Naive thymus-derived CD8-positive, alpha-beta T cell (primary cell): ENCODE data around the gene FXYD5. TPM values are rescaled to one million over a fixed set of nuclear protein-coding genes. Genes with fewer than 3 reads are reported as not detected.
"Not testable (repeated sequence)": the region's sequence is repeated elsewhere in the genome, so short reads cannot be mapped to it uniquely, and the experiment has no call there.

Experiments
- ATAC-seq, 2 donors: fragments of 150-1000 bp; cut with Tn5 transposase in 1 of 2; sonication (Bioruptor Pico), chemical (Tn5 transposase) in 1 of 2; 1 replicate in 1 of 2; 2 replicates in 1 of 2; pipeline ENCODE4 v1.10.0; 2021; ENCODE audit warnings: mild to moderate bottlenecking in 2 of 2, moderate library complexity in 2 of 2
- POLR2A ChIA-PET: fragments of 350-600 bp; sonication (Branson Sonifier 250); formaldehyde crosslinking; loops from one replicate; lab custom pipeline; 2021; ENCODE audit warnings: antibody characterized with exemption; lab: Charles Lee
- DNase-seq, 10 donors: peaks; one replicate each; pipeline versions ENCODE4 v3.0.0 to v3.0.0-alpha.2; 2020 to 2022
- H3K27ac Mint-ChIP-seq, 10 donors: one replicate each; pipeline ENCODE4 v1.8.0; 2020 to 2022; ENCODE audit warnings: mild to moderate bottlenecking in 10 of 10, mixed read lengths in 10 of 10, moderate library complexity in 4 of 10, inconsistent platforms in 1 of 10
- H3K27me3 Mint-ChIP-seq, 5 donors: one replicate each; pipeline ENCODE4 v1.8.0; 2021 to 2022; ENCODE audit warnings: mixed read lengths in 5 of 5
- H3K36me3 Mint-ChIP-seq, 3 donors: one replicate each; pipeline ENCODE4 v1.8.0; 2020 to 2022; ENCODE audit warnings: mixed read lengths in 3 of 3, mild to moderate bottlenecking in 2 of 3, inconsistent platforms in 1 of 3
- H3K4me1 Mint-ChIP-seq, 4 donors: one replicate each; pipeline ENCODE4 v1.8.0; 2021 to 2022; ENCODE audit warnings: mixed read lengths in 4 of 4
- H3K4me3 Mint-ChIP-seq, 10 donors: one replicate each; pipeline ENCODE4 v1.8.0; 2020 to 2022; ENCODE audit warnings: mild to moderate bottlenecking in 10 of 10, mixed read lengths in 10 of 10, moderate library complexity in 6 of 10, inconsistent platforms in 1 of 10
- H3K9me3 Mint-ChIP-seq, 9 donors: one replicate each; pipeline ENCODE4 v1.8.0; 2020 to 2022; ENCODE audit warnings: mixed read lengths in 9 of 9, mild to moderate bottlenecking in 3 of 9, inconsistent platforms in 1 of 9, moderate library complexity in 1 of 9
- polyA plus RNA-seq, 3 donors: library from polyadenylated mRNA; unstranded; fragments of 300-500 nt; fragmentation: Illumina TruSeq; gene quantifications; one replicate each; pipeline ENCODE4 v1.2.3, GENCODE V29; 2021
- total RNA-seq, 8 experiments: library from RNA in 2 of 8; stranded (reverse) in 2 of 8; gene quantifications; one replicate each; pipeline ENCODE4 v1.2.3 and lab custom pipeline; 2021 to 2026

FXYD5 gene
- total and polyA plus RNA-seq, 5 experiments from 2014 or later, result 281 to 544 (median 351) TPM

DNA sequence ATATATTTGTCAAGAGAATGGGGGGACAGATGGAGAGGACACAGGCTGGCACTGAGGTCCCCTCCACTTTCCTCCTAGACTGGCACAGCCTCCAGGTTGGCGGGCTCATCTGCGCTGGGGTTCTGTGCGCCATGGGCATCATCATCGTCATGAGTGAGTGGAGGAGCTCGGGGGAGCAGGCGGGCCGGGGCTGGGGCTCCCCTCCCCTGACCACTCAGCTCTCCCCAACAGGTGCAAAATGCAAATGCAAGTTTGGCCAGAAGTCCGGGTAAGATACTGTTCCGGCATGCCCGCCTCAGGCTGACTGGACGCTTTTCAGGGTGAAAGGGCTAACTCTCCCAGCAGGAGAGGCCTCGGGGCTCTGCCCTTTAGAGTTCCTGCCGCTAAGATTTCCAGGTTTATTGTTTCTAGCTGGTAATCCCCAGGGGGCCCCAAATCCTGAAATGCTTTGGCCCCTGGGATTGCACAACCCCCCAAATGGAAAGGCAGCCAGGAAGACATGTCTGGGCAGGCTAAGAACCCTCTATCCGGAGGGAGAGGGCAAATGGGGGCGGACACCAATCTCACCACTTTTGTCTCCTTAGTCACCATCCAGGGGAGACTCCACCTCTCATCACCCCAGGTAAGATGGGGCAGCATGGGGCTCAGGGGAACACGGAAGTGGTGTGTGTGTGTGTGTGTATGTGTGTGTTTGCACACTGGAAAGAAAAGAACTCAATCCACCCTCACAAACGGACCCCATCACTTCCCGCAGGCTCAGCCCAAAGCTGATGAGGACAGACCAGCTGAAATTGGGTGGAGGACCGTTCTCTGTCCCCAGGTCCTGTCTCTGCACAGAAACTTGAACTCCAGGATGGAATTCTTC lies 31.6 kb upstream of the FXYD5 start:
- POLR2A ChIA-PET, result interaction anchor here (1.4 kb wide), 1 partner anchor 19 kb away, joined by 6 read pairs; no protein-coding TSS in a partner anchor
- no peaks in the 10 kb centered on the region for H3K9me3 Mint-ChIP-seq

GRCh38 chr19:35123573-35123972 lies 31.0 kb upstream of the FXYD5 start:
- POLR2A ChIA-PET, result interaction anchor here (1.7 kb wide), 1 partner anchor 19 kb away, joined by 4 read pairs; no protein-coding TSS in a partner anchor
- H3K36me3 Mint-ChIP-seq, result no peaks in the 10 kb centered on the region
- DNase-seq (no peak), ATAC-seq (no peak)
- peak overlapping the region; percentile 79 to 95 (median 84) for H3K4me3 Mint-ChIP-seq
- H3K9me3 Mint-ChIP-seq, result no peaks in the 10 kb centered on the region
- peaks cover 12 to 15% (median 14%) of the 10 kb centered on the region in 4 donors for H3K4me1 Mint-ChIP-seq
- H3K27me3 Mint-ChIP-seq, result peaks cover 0 to 2% (median 0%) of the 10 kb centered on the region in 5 donors
- peak overlapping the region in 5 of 10 donors; percentile 80 to 94 (median 87) for H3K27ac Mint-ChIP-seq

More for the DNA sequence above, 31.6 kb upstream of the FXYD5 start:
- ATAC-seq (no peak), DNase-seq (no peak)
- Mint-ChIP-seq H3K4me3 (peak overlapping the region in 1 of 10 donors; percentile 15), H3K4me1 (peaks cover 12 to 15% (median 14%) of the 10 kb centered on the region in 4 donors), H3K27me3 (peaks cover 0 to 2% (median 0%) of the 10 kb centered on the region in 5 donors), H3K27ac (no peak overlapping the region), H3K36me3 (no peaks in the 10 kb centered on the region)

- ATAC-seq (peak; percentile 96 to 99), DNase-seq (peak; percentile 74 to 93 (median 85))
- peaks cover 12 to 15% (median 14%) of the 10 kb centered on the region in 4 donors for H3K4me1 Mint-ChIP-seq
- peak overlapping the region; percentile 69 to 94 (median 84) for H3K27ac Mint-ChIP-seq
- H3K27me3 Mint-ChIP-seq, result peaks cover 0 to 2% (median 0%) of the 10 kb centered on the region in 5 donors
- no peaks in the 10 kb centered on the region for H3K36me3 Mint-ChIP-seq
- peak overlapping the region; percentile 79 to 95 (median 84) for H3K4me3 Mint-ChIP-seq
- POLR2A ChIA-PET, result interaction anchor here (0.5 to 1.7 kb wide), 8 partner anchors 11 to 117 kb away, joined by 3 to 8 read pairs (median 4); partner anchors contain the start of gene LGI4
- H3K9me3 Mint-ChIP-seq, result no peaks in the 10 kb centered on the region
Observed at GRCh38 chr19:35124098-35125060, 30.2 kb upstream of the FXYD5 start.

DNA sequence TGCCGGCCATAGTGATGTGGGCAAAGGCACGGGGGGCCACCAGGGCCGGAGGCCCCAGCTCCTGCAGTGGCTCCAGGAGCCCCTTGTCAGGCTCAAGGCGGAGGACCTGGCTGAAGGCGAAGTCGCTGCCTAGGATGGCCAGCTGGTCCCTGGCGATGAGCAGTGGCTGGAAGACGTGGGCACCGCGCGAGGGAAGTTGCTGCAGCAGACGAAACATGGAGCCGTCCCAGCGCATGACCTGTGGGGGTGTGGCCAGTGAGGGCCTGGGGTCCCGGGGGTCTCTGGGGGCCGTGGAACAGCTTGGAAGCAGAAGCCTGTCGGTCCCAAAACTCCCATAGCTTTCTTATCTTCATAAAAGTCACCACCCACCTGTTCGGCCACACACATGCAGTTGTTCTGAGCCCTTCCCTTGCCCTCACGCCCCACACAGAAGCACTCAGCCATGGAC lies 29.2 kb upstream of the FXYD5 start:
- H3K9me3 Mint-ChIP-seq, result no peaks in the 10 kb centered on the region
- peaks cover 11 to 15% (median 14%) of the 10 kb centered on the region in 4 donors for H3K4me1 Mint-ChIP-seq
- no peaks in the 10 kb centered on the region for H3K36me3 Mint-ChIP-seq
- peak overlapping the region in 1 of 10 donors; percentile 85 for H3K27ac Mint-ChIP-seq
- peaks cover 0 to 2% (median 0%) of the 10 kb centered on the region in 5 donors for H3K27me3 Mint-ChIP-seq
- ATAC-seq (no peak), DNase-seq (no peak)
- POLR2A ChIA-PET, result interaction anchor here (0.5 to 1.7 kb wide), 4 partner anchors 10 to 89 kb away, joined by 3 to 5 read pairs (median 4); partner anchors contain the start of gene LGI4
- peak overlapping the region in 4 of 10 donors; percentile 1 to 45 (median 21) for H3K4me3 Mint-ChIP-seq

- ATAC-seq (no peak), DNase-seq (peak in 1 of 10 donors; percentile 49)
- no peaks in the 10 kb centered on the region for H3K9me3 Mint-ChIP-seq
- H3K27ac Mint-ChIP-seq, result peak overlapping the region in 1 of 10 donors; percentile 85
- peak overlapping the region in 5 of 10 donors; percentile 1 to 51 (median 33) for H3K4me3 Mint-ChIP-seq
- peaks cover 0 to 2% (median 0%) of the 10 kb centered on the region in 5 donors for H3K27me3 Mint-ChIP-seq
- POLR2A ChIA-PET, result interaction anchor here (1.5 kb wide), 1 partner anchor 9 kb away, joined by 4 read pairs; no protein-coding TSS in a partner anchor
- H3K4me1 Mint-ChIP-seq, result peaks cover 11 to 15% (median 14%) of the 10 kb centered on the region in 4 donors
- H3K36me3 Mint-ChIP-seq, result no peaks in the 10 kb centered on the region
Observed at GRCh38 chr19:35125749-35126623, 28.5 kb upstream of the FXYD5 start.

DNA sequence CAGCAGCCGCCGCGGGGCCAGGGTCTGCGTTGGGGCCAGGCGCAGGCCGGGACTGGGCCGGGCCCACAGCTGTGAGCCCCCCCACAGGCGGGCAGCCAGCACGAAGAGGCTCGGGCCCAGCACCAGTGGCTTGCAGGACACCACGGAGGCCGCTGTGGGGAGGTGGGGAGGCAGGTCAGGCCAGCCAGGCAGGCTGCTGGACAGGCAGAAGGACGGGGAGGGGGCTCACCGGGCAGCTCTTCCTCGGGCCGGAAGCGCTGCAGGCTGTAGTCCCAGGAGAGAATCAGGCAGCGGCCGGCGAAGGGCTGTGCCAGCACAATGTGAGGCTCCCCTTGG lies 27.9 kb upstream of the FXYD5 start:
- Mint-ChIP-seq H3K4me3 (no peak overlapping the region), H3K36me3 (no peaks in the 10 kb centered on the region), H3K4me1 (peaks cover 11 to 15% (median 14%) of the 10 kb centered on the region in 4 donors), H3K9me3 (no peaks in the 10 kb centered on the region), H3K27ac (no peak overlapping the region), H3K27me3 (peaks cover 0 to 2% (median 0%) of the 10 kb centered on the region in 5 donors)
- ATAC-seq (no peak), DNase-seq (no peak)
- POLR2A ChIA-PET, result interaction anchor here (1.5 kb wide), 1 partner anchor 9 kb away, joined by 4 read pairs; no protein-coding TSS in a partner anchor

DNA sequence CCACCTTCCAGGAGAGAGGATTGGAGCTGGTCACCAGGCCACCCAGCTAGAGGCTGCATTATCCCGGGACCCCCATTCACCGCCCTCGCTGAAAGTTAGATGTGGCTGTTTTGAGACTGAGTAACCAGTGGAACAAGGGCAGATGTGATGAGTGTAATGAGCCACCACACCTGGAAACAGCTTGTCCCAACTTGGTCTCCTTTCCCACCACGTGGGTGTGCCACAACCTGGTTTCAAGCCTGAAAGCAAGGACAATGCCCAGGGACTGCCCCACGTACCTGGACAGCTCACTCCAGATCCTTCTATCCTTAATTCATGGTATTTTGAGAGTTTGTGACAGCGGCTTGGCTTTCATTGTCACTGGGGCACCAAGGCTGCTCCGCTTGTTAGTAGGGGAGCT lies 26.7 kb upstream of the FXYD5 start:
- Mint-ChIP-seq H3K27ac (peak overlapping the region in 1 of 10 donors; percentile 29), H3K27me3 (no peaks in the 10 kb centered on the region), H3K4me1 (peaks cover 11 to 15% (median 14%) of the 10 kb centered on the region in 4 donors), H3K9me3 (peaks cover 0 to 8% (median 0%) of the 10 kb centered on the region in 9 donors), H3K36me3 (no peaks in the 10 kb centered on the region), H3K4me3 (no peak overlapping the region)
- POLR2A ChIA-PET, result interaction anchor here (0.6 kb wide), 2 partner anchors 44 to 139 kb away, joined by 3 read pairs; no protein-coding TSS in a partner anchor
- ATAC-seq (no peak), DNase-seq (no peak)

GRCh38 chr19:35128398-35129057 lies 26.0 kb upstream of the FXYD5 start:
- no peak overlapping the region for H3K27ac Mint-ChIP-seq
- H3K9me3 Mint-ChIP-seq, result peaks cover 0 to 15% (median 0%) of the 10 kb centered on the region in 9 donors
- POLR2A ChIA-PET, result interaction anchor here (0.6 kb wide), 1 partner anchor 43 kb away, joined by 3 read pairs; no protein-coding TSS in a partner anchor
- ATAC-seq, result no peak
- no peak for DNase-seq
- no peak overlapping the region for H3K4me3 Mint-ChIP-seq
- H3K4me1 Mint-ChIP-seq, result peaks cover 12 to 15% (median 14%) of the 10 kb centered on the region in 4 donors
- no peaks in the 10 kb centered on the region for H3K36me3 Mint-ChIP-seq
- no peaks in the 10 kb centered on the region for H3K27me3 Mint-ChIP-seq

DNA sequence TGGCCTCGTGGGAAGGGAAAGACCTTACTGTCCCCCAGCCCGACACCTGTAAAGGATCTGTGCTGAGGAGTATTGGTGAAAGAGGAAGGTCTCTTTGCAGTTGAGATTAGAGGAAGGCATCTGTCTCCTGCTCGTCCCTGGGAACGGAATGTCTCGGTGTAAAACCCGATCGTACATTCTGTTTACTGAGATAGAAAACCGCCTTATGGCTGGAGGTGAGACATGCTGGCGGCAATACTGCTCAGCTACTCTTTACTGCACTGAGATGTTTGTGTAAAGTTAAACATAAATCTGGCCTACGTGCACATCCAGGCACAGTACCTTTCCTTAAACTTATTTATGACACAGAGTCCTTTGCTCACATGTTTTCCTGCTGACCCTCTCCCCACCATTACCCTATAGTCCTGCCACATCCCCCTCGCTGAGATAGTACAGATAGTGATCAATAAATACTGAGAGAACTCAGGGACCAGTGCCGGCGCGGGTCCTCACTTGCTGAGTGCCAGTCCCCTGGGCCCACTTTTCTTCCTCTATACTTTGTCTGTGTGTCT lies 24.7 kb upstream of the FXYD5 start:
- Mint-ChIP-seq H3K27ac (peak overlapping the region in 2 of 10 donors; percentile 7 to 31), H3K9me3 (peaks cover 0 to 15% (median 0%) of the 10 kb centered on the region in 9 donors)
- H3K4me3 Mint-ChIP-seq, DNase-seq, H3K4me1 Mint-ChIP-seq, POLR2A ChIA-PET, H3K36me3 Mint-ChIP-seq, H3K27me3 Mint-ChIP-seq, ATAC-seq: not testable (repeated sequence)
